ENCODE results near the gene KCNB1.
A peak's percentile ranks its signal among the peaks of the same experiment; 100 is the strongest.

The KCNB1 gene

GRCh38 chr20:49470922-49471321 lies 11.5 kb downstream of the KCNB1 start:
- no peak for DNase-seq

DNA sequence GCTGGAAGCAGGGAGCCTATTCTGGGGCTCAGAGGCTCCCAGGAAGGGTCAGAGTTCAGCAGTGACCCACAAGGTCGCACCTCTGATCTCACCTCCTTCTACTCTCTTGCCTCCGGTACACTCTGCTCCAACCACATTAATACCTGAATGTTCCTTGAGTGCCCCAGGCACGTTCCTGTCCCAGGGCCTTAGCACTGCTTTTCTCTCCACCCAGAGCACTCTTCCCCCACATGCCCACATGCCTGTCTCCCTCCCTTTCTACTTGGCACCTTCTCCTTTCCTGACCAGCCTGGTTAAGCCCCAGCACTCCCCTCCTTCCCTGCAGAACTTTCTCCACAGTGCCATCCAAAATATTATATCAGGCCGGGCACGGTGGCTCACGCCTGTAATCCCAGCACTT lies 13.4 kb downstream of the KCNB1 start:
- DNase-seq = no peak

- peak in 1 of 51 donors; percentile 19 for DNase-seq
Observed at GRCh38 chr20:49468412-49468811, 14.1 kb downstream of the KCNB1 start.

DNA sequence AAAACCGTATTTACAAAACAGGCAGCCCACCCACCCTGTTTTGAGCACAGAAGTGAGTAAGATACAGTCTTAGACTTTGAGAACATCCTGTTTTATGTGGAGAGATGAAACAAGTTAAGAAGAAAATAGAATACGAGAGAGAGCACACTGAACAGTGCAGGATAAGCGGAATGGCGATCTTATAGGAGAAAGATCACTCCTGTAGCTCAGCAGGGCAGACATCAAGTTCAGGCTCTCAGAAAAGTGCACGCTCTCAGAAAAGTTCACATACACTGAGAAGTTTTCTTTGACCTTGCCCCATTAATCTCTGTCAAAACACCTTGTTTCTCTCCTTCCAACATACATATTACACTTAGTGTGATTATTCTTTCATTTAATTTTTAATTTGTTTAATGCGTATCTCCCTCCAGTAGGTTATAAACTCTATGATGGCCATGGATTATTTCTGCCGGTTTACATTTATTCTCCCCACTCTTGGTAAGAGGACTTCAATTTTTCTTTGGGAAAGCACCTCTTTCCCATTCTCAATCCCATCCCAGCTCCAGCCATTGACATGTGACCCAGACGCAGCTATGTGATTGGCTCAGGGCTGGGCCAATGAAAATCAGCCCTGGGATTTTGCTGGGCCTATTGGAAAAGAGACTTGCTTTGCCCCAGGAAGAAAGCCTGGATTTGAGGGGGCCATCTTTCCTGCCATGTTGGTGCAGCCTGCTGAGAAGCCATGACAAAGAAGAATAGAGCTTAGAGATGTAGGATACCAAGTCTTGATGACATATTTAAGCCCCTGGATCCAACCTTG lies 16.2 kb downstream of the KCNB1 start:
- no peak for DNase-seq

DNA sequence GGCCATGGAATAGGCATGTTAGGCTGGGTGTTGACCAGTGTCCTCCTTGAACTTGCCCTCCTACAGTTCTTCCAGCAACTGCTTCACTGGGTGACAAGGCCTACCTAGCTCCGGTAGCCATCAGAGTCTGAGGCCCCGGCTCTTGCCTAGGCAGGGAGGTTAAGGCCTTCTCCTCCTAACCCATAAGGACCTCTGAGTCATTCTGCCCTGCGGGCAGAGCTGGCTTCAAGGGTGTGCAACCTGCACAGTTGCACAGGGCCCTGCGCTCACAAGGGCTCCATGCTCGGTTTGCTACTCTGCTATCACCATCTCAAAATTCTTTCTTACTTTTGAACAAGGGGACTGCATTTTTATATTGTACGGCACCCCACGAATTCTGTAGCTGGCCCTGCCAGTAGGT lies 17.9 kb downstream of the KCNB1 start:
- no peak for DNase-seq

DNA sequence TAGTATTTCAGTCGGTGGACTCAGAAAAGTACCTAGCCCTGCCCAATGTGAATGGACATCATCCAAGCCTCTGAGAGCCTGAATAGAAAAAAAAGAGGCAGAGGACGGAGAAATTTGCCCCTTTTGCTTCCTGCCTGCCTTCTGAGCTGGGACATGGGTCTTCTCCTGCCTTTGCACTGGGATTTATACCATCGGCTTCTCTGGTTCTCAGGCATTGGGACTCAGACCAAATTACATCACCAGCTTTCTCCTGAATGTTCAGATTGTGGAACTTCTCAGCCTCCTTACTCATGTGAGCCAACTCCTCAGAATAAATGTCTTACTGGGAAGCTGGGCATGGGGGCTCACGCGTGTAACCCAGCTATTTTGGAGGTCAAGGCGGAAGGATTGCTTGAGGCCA lies 19.8 kb downstream of the KCNB1 start:
- no peak for DNase-seq

DNA sequence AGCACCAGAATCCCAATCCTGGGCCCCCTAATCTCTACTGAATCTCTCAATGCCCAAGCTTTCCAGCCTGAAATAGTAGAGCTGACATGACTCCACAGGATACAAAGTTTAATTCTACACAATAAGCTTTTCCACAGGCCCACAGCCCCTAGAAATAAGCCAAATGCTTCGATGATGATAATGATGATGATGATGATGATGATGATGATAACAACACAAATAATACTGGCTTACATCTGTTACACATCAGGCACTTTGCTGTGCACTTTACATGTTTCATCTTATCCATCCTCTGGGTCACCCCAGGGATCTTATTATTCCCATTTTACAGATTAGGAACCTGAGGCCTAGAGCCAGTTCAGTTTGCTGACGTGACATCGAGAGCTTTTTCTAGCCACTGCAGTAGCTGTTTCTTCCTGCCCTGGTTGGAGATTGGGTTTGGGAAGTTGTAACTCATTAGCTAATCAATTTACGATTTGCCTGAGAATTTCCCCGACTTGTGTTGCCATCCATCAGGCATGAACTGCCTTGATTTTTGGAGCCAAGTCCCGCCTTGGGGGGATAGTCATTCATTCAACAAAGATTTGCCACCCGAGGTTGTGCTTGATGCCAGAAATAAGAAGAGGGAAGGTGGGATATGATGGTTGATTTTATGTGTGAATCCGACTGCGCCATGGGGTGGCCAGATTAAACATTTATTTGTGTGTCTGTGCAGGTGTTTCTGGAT lies 20.4 kb downstream of the KCNB1 start:
- DNase-seq = no peak

DNA sequence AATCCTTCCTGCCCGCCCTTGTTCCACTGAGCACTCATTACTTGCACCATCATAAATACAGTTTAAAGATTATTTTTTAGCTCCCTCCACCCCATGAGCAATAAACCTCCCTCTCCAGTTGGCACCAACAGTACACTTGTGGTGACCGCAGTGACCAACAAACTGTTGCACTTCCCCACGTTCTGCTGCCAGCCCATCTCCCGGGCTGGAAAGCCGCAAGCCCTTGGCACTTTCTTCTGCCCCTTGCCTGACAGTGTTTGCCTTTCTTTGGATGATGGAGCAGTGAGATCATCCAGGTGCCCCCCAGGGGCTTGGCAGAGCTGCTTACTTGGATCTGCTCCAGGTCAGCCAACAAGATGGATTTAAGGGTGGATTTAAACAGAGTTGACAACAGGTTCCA lies 21.6 kb downstream of the KCNB1 start:
- no peak for DNase-seq

DNA sequence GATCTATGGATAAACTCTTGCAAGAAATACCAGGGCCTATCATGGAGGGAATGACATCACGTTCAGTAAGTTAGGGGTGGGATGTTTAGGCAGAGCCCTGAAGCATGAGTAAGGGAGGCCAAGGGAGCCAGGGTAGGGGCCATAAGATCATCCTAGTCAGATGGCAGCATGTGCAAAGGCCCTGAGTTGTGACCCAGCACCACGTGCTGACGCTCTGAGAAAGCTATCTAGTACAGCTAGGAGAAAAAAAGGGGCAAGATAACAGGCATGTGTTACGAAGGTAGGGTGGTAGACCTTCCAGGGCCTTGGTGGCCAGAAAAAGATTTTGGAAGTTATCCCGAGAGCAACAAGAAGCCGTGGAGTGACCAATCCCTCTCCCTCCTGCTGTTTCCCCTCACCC lies 22.3 kb downstream of the KCNB1 start:
- DNase-seq = no peak

DNA sequence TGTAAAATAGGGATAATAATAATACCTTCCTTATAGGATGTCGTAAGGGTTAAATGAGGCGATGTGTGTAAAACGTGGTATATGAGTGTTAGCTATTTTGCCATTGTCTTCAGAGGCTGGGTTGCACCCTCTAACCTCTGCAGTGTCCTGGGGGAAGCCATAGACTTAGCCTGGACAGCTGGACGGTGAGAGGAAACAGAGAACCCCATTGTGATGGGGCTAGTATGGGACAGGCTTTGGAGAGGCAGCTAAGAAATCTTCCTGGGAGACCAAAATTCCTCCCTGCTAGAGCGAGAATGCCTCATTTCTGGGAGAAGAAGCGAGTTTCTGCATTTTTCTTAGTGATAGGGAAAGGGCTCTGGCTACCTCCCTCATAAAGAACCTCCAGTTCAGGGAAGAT lies 22.8 kb downstream of the KCNB1 start:
- no peak for DNase-seq

- no peak for DNase-seq
Observed at GRCh38 chr20:49457444-49457843, 25.0 kb downstream of the KCNB1 start.

DNA sequence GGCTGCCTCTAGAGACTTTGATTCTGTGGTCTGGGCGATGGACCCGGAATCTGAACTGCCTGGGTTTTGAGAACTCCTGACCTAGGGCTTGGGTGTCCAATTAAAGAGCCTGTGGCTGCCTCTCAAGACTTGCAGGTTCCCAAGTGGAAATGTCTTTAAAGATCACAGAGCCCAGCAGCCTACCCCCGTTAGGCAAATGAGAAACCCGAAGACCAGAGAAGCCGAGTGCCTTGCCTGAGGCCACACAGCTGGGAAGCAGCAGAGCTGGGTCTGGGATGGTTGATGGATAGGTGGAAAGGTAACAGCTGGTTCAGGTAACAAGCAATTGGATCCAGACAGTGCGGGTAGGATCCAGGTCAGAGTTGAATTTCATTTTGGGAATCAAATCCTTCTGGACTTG lies 25.8 kb downstream of the KCNB1 start:
- no peak for DNase-seq

DNA sequence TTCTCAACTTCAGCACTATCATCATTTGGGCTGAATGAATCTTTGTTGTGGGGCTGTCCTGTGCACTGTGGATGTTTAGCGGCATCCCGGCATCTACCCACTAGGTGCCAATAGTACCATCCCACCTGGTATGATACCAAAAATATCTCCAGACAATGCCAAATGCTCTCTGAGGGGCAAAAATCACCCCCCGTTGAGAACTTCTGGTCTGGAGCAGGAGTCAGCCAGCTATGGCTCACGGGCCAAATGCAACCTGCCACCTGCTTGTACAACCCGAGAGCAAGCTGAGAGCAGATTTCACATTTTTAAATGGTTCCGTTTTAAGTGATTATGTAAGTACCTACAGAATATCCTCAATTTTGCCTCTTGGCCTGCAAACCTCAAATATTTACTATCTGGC lies 26.8 kb downstream of the KCNB1 start:
- no peak for DNase-seq

GRCh38 chr20:49452011-49452482 lies 30.4 kb downstream of the KCNB1 start:
- peak in 34 of 51 donors; percentile 6 to 75 (median 46) for DNase-seq

- peak in 11 of 51 donors; percentile 2 to 51 (median 15) for DNase-seq
Observed at GRCh38 chr20:49450281-49450721, 32.2 kb downstream of the KCNB1 start.

- DNase-seq = no peak
Observed at GRCh38 chr20:49448917-49449316, 33.6 kb downstream of the KCNB1 start.

GRCh38 chr20:49447946-49448809 lies 34.3 kb downstream of the KCNB1 start:
- DNase-seq = peak in 1 of 51 donors; percentile 12

DNA sequence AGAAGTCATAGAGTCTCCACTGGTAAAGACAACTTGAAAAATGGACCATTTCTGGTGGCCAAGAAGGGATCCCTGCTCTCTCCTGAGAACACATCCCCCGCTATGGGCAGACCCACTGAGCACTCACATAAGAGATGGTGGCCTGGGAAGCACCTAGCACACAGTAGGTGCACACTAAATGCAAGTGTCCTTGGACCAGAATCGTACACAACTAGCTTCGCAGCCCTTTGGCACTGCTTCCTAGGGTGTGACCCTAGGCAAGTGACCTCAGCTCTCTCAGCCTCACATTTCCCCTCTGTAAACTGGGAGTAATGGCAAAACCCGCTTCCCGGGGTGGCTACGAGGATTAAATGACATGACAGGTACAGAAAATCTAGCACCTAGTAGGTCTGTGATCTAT lies 35.1 kb downstream of the KCNB1 start:
- no peak for DNase-seq

DNA sequence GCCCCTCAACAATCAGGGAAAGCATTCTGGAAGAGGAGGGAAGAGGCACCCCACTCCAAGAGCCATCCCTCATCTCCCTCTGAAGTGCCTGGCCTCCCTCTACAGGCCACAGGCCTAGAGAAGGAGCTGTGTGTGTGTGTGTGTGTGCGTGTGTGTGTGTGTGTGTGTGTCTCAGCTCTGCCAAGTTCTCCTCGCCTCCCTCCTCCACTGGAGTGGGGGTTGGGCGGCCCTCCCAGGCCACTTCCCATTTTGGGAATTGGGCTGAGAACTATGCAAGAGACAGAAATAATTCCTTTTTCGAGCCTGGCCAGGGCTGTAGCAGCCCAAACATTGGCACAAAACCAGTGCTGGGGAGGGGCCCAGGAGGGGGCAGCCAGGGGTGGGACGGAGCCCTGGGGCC lies 35.7 kb downstream of the KCNB1 start:
- DNase-seq = peak in 35 of 51 donors; percentile 6 to 69 (median 42)

DNA sequence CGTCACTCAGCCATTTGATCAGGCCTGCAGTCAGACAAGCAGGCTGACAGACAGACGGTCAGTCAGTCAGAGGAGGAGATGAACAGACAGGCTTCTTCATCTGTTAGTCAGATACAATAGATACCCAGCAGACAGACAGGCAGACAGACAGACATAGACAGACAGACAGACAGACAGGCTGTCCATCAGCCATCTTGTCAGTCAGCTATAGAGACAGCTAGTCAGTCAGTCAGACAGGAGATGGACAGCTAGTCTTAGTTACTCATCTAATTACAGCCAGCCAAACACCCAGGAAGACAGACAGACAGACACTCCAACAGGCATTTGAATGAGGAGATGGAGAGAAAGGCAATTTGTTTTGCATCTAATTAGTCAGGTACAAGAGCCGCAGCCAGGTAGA lies 36.4 kb downstream of the KCNB1 start:
- DNase-seq = no peak

DNA sequence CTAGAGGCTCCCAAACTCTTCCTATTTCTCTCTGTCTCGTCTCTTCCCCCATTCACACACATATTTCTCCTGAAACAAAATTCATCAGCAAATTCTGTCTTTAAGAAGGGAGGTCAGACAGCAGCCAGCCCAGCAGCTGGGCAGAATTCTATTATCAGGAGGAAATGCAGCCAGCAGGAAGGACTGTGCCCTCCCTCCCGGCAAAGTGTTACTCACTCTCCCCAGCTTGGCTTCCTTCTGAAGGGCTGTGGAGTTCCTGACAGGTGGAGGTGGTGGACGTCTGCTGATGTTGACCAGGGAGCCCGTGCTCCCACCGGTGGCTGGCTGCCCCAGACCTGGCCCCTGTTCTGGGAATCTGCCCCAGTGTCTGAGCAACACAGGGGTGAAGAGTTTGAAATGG lies 37.3 kb downstream of the KCNB1 start:
- no peak for DNase-seq

GRCh38 chr20:49444553-49444990 lies 37.9 kb downstream of the KCNB1 start:
- no peak for DNase-seq
